Measurements from ENCODE around the gene GSTA4.
"Not testable (repeated sequence)": the region's sequence is repeated elsewhere in the genome, so short reads cannot be mapped to it uniquely, and the experiment has no call there.

The GSTA4 gene

DNA sequence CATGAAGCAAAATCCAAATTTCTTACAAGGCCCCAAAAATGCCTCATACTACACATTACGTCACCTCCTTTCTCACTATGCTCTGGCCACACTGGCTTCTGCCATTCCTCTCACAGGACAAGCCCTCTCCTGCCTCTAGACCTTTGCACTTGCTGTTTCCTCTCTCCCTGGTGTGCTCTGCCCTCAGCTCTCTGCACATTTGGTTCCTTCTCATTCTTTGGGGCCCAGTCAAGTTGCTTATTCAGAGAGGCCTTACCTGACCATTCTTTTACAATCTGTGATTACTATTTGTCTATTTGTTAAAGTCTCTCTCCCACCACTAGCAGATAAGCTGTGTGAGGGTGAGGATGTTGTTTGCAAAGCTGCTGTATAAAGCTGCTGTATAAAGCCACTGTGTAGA lies 15.4 kb upstream of the GSTA4 start:
- no peaks in the 10 kb centered on the region for H3K9me3 ChIP-seq (ENCODE audit: insufficient read depth, low read depth, low read length)
- H4K20me1 ChIP-seq (ENCODE audit: insufficient read depth, low read length, poor library complexity, severe bottlenecking) = no peaks in the 10 kb centered on the region
- TF ChIP-seq CTCF (conservative IDR thresholded peaks at IDR 0.05; ENCODE audit: low read length) = no peak
- no peak for TF ChIP-seq EZH2phosphoT487 (IDR thresholded peaks at IDR 0.05; ENCODE audit: borderline replicate concordance)
- no peaks in the 10 kb centered on the region for H3K79me2 ChIP-seq (ENCODE audit: insufficient read depth, low read length)
- no peak overlapping the region for H3K4me2 ChIP-seq (ENCODE audit: low read depth, low read length, poor library complexity, severe bottlenecking)
- no peak overlapping the region for H3K9ac ChIP-seq (ENCODE audit: low read depth, low read length, poor library complexity, severe bottlenecking)
- H2AFZ ChIP-seq (ENCODE audit: low read length) = no peak overlapping the region
- H3K36me3 ChIP-seq (ENCODE audit: insufficient read depth, low read length) = peaks cover 72% of the 10 kb centered on the region; the same call in 1 of the 2 replicates
- no peaks in the 10 kb centered on the region for H3K27me3 ChIP-seq (ENCODE audit: insufficient read depth, low read length, poor library complexity, severe bottlenecking)
- H3K4me1 ChIP-seq (ENCODE audit: insufficient read depth, low read length, poor library complexity, severe bottlenecking) = no peaks in the 10 kb centered on the region
- no peak overlapping the region for H3K4me3 ChIP-seq (ENCODE audit: low read length, poor library complexity, severe bottlenecking)
- no peaks in the 10 kb centered on the region for H3K9me2 ChIP-seq (replicated peaks; ENCODE audit: low read depth, low read length)
- H3F3A ChIP-seq (ENCODE audit: low read depth) = no peaks in the 10 kb centered on the region

- H3K27me3 ChIP-seq (ENCODE audit: insufficient read depth, low read length, poor library complexity, severe bottlenecking) = no peaks in the 10 kb centered on the region
- no peak overlapping the region for H3K4me3 ChIP-seq (ENCODE audit: low read length, poor library complexity, severe bottlenecking)
- H3K9me2 ChIP-seq (replicated peaks; ENCODE audit: low read depth, low read length) = no peaks in the 10 kb centered on the region
- no peak for TF ChIP-seq EZH2phosphoT487 (IDR thresholded peaks at IDR 0.05; ENCODE audit: borderline replicate concordance)
- TF ChIP-seq CTCF (conservative IDR thresholded peaks at IDR 0.05; ENCODE audit: low read length) = no peak
- no peak overlapping the region for H3K4me2 ChIP-seq (ENCODE audit: low read depth, low read length, poor library complexity, severe bottlenecking)
- H3K9me3 ChIP-seq (ENCODE audit: insufficient read depth, low read depth, low read length) = no peaks in the 10 kb centered on the region
- H3K36me3 ChIP-seq (ENCODE audit: insufficient read depth, low read length) = peaks cover 73% of the 10 kb centered on the region; the same call in 1 of the 2 replicates
- no peaks in the 10 kb centered on the region for H4K20me1 ChIP-seq (ENCODE audit: insufficient read depth, low read length, poor library complexity, severe bottlenecking)
- H3K4me1 ChIP-seq (ENCODE audit: insufficient read depth, low read length, poor library complexity, severe bottlenecking) = no peaks in the 10 kb centered on the region
- H3F3A ChIP-seq (ENCODE audit: low read depth) = no peaks in the 10 kb centered on the region
- H3K9ac ChIP-seq (ENCODE audit: low read depth, low read length, poor library complexity, severe bottlenecking) = no peak overlapping the region
- H2AFZ ChIP-seq (ENCODE audit: low read length) = no peak overlapping the region
- H3K79me2 ChIP-seq (ENCODE audit: insufficient read depth, low read length) = no peaks in the 10 kb centered on the region
These were observed 14.4 kb upstream of the GSTA4 start for GRCh38 chr6:53009511-53009910.

GRCh38 chr6:53009056-53009455 lies 14.0 kb upstream of the GSTA4 start:
- Histone ChIP-seq H3K9me3 (ENCODE audit: insufficient read depth, low read depth, low read length) (no peaks in the 10 kb centered on the region), H3K27me3 (ENCODE audit: insufficient read depth, low read length, poor library complexity, severe bottlenecking) (no peaks in the 10 kb centered on the region), H3K36me3 (ENCODE audit: insufficient read depth, low read length) (peaks cover 73% of the 10 kb centered on the region; the same call in 1 of the 2 replicates), H3K4me3 (ENCODE audit: low read length, poor library complexity, severe bottlenecking) (no peak overlapping the region), H2AFZ (ENCODE audit: low read length) (no peak overlapping the region), H3K4me1 (ENCODE audit: insufficient read depth, low read length, poor library complexity, severe bottlenecking) (no peaks in the 10 kb centered on the region), H3F3A (ENCODE audit: low read depth) (no peaks in the 10 kb centered on the region), H3K9me2 (replicated peaks; ENCODE audit: low read depth, low read length) (no peaks in the 10 kb centered on the region), H3K79me2 (ENCODE audit: insufficient read depth, low read length) (no peaks in the 10 kb centered on the region), H3K9ac (ENCODE audit: low read depth, low read length, poor library complexity, severe bottlenecking) (no peak overlapping the region), H4K20me1 (ENCODE audit: insufficient read depth, low read length, poor library complexity, severe bottlenecking) (no peaks in the 10 kb centered on the region), H3K4me2 (ENCODE audit: low read depth, low read length, poor library complexity, severe bottlenecking) (no peak overlapping the region)
- TF ChIP-seq CTCF (conservative IDR thresholded peaks at IDR 0.05; ENCODE audit: low read length) (no peak), EZH2phosphoT487 (IDR thresholded peaks at IDR 0.05; ENCODE audit: borderline replicate concordance) (no peak)

GRCh38 chr6:53008192-53008687 lies 13.2 kb upstream of the GSTA4 start:
- not testable (repeated sequence) for H4K20me1 ChIP-seq (ENCODE audit: insufficient read depth, low read length, poor library complexity, severe bottlenecking); H3K4me3 ChIP-seq (ENCODE audit: low read length, poor library complexity, severe bottlenecking); H3F3A ChIP-seq (ENCODE audit: low read depth); H2AFZ ChIP-seq (ENCODE audit: low read length); H3K79me2 ChIP-seq (ENCODE audit: insufficient read depth, low read length); H3K27me3 ChIP-seq (ENCODE audit: insufficient read depth, low read length, poor library complexity, severe bottlenecking); H3K9me3 ChIP-seq (ENCODE audit: insufficient read depth, low read depth, low read length); H3K4me2 ChIP-seq (ENCODE audit: low read depth, low read length, poor library complexity, severe bottlenecking); H3K9ac ChIP-seq (ENCODE audit: low read depth, low read length, poor library complexity, severe bottlenecking); H3K9me2 ChIP-seq (replicated peaks; ENCODE audit: low read depth, low read length); H3K4me1 ChIP-seq (ENCODE audit: insufficient read depth, low read length, poor library complexity, severe bottlenecking)
- peaks cover 66% of the 10 kb centered on the region; the same call in 1 of the 2 replicates for H3K36me3 ChIP-seq (ENCODE audit: insufficient read depth, low read length)

Measured in Loucy (cell line).